ENCODE measurements around the gene MED28. TPM values are rescaled to one million over a fixed set of nuclear protein-coding genes. Genes with fewer than 3 reads are reported as not detected.

The MED28 gene
- total RNA-seq, 2 experiments from 2014 or later = 50.5 to 64.7 TPM

DNA sequence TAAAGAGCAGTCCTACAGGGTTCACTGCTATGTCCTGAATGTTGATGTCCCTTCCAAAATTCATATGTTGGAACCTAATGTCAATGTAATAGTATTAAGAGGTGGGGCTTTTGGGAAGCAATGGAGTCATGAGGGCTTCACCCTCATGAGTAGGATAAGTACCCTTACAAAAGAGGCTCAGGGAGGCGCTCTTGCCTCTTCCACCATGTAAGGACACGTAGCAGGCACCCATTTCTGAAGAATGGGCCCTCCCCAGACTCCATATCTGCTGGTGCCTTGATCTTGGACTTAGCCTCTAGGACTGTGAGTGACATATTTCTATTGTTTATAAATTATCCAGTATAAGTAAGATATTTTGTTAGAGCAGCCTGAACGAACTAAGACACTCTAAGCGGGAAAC lies 15.8 kb downstream of the MED28 start:
- Histone ChIP-seq H3K9me3 (ENCODE audit: control insufficient read depth in 1 of 2, insufficient read depth in 1 of 2, low read length in 2 of 2) (no peaks in the 10 kb centered on the region), H3K27me3 (ENCODE audit: control insufficient read depth in 1 of 2, insufficient read depth in 2 of 2, low read length in 2 of 2) (no peaks in the 10 kb centered on the region), H3K4me3 (ENCODE audit: low read length) (no peak overlapping the region), H3K36me3 (ENCODE audit: insufficient read depth, low read length) (peaks cover 94% of the 10 kb centered on the region), H3K27ac (ENCODE audit: low read depth in 1 of 2, low read length in 2 of 2) (no peak overlapping the region), H3K4me1 (ENCODE audit: insufficient read depth, low read length) (no peaks in the 10 kb centered on the region)
- ATAC-seq (ENCODE audit: poor library complexity) (no peak), DNase-seq (no peak)
- intact Hi-C loops (cut with DNase I, micrococcal nuclease) = loop anchor here in 1 of 2 experiments (10.0 kb wide), 1 partner anchor 285 kb away; no protein-coding TSS in a partner anchor
- Mint-ChIP-seq H3K27me3 (no peaks in the 10 kb centered on the region), H3K9me3 (no peaks in the 10 kb centered on the region), H3K36me3 (ENCODE audit: low read depth) (peaks cover 93% of the 10 kb centered on the region), H3K4me1 (ENCODE audit: low read depth) (peaks cover 5% of the 10 kb centered on the region), H3K27ac (no peak overlapping the region), H3K4me3 (no peak overlapping the region)
- TF ChIP-seq, protein P1, sequence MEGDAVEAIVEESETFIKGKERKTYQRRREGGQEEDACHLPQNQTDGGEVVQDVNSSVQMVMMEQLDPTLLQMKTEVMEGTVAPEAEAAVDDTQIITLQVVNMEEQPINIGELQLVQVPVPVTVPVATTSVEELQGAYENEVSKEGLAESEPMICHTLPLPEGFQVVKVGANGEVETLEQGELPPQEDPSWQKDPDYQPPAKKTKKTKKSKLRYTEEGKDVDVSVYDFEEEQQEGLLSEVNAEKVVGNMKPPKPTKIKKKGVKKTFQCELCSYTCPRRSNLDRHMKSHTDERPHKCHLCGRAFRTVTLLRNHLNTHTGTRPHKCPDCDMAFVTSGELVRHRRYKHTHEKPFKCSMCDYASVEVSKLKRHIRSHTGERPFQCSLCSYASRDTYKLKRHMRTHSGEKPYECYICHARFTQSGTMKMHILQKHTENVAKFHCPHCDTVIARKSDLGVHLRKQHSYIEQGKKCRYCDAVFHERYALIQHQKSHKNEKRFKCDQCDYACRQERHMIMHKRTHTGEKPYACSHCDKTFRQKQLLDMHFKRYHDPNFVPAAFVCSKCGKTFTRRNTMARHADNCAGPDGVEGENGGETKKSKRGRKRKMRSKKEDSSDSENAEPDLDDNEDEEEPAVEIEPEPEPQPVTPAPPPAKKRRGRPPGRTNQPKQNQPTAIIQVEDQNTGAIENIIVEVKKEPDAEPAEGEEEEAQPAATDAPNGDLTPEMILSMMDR (IDR thresholded peaks at IDR 0.05) = no peak
- ChIA-PET CTCF (no interaction called here), POLR2A (no interaction called here)

DNA sequence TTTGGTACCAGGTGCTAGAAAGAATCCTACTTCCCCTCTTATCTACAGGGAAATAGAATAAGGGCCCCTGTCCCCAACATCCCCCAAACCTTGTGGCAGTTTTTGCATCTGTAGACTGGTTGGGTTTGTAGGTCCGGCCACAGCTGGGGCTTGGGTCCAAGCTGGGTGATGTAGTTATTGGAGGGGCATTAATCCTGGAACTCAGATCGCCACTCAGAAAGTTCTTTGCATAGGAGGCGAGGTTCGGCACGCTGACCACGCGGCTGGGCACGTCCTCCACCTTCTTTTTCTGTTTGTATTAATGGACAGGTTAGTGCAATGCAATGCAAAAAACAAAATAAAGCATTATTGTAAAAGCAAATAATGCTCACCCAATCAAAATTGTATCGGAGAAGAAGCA lies 19.2 kb downstream of the MED28 start:
- ChIA-PET CTCF (interaction anchor here (1.4 kb wide), 1 partner anchor 84 kb away, joined by 4 read pairs; no protein-coding TSS in a partner anchor), POLR2A (no interaction called here)
- intact Hi-C loops (cut with DNase I, micrococcal nuclease) = loop anchor here in 1 of 2 experiments (10.0 kb wide), 1 partner anchor 289 kb away; no protein-coding TSS in a partner anchor
- peaks cover 74% of the 10 kb centered on the region for H3K36me3 Mint-ChIP-seq (ENCODE audit: low read depth)
- H3K27me3 Mint-ChIP-seq = no peaks in the 10 kb centered on the region
- H3K4me3 ChIP-seq (ENCODE audit: low read length) = no peak overlapping the region
- DNase-seq (no peak), ATAC-seq (ENCODE audit: poor library complexity) (no peak)
- TF ChIP-seq, protein P1 (IDR thresholded peaks at IDR 0.05) = no peak
- no peaks in the 10 kb centered on the region for H3K9me3 Mint-ChIP-seq
- H3K27ac ChIP-seq (ENCODE audit: low read depth in 1 of 2, low read length in 2 of 2) = peak overlapping the region in 1 of 2 donors; percentile 32
- H3K4me1 ChIP-seq (ENCODE audit: insufficient read depth, low read length) = peaks cover 8% of the 10 kb centered on the region
- H3K9me3 ChIP-seq (ENCODE audit: control insufficient read depth in 1 of 2, insufficient read depth in 1 of 2, low read length in 2 of 2) = no peaks in the 10 kb centered on the region
- no peak overlapping the region for H3K27ac Mint-ChIP-seq
- H3K4me3 Mint-ChIP-seq = no peak overlapping the region
- H3K27me3 ChIP-seq (ENCODE audit: control insufficient read depth in 1 of 2, insufficient read depth in 2 of 2, low read length in 2 of 2) = no peaks in the 10 kb centered on the region
- H3K4me1 Mint-ChIP-seq (ENCODE audit: low read depth) = peaks cover 5% of the 10 kb centered on the region
- peaks cover 68% of the 10 kb centered on the region for H3K36me3 ChIP-seq (ENCODE audit: insufficient read depth, low read length)

DNA sequence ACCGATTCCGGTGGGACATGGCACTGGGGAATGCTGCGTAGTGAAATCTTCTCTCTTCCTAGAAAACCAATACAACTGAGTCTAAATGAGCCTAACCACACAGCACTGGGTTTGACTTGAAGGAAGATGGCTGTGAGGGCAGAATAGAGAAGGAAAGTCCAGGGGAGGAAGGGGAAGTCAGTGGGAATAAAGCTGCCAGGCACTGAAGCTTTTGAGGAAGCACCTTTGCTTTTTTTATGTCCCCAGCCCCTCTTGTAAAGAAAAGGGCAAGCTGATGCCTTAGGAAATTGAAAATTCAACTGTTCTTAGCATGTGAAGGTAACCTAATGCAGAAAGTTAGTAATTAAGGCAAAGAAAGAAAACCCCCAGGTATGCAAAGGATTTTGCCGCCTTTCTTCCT lies 20.6 kb downstream of the MED28 start:
- Mint-ChIP-seq H3K27me3 (no peaks in the 10 kb centered on the region), H3K36me3 (ENCODE audit: low read depth) (peaks cover 60% of the 10 kb centered on the region), H3K4me3 (no peak overlapping the region), H3K9me3 (no peaks in the 10 kb centered on the region), H3K4me1 (ENCODE audit: low read depth) (peaks cover 5% of the 10 kb centered on the region), H3K27ac (no peak overlapping the region)
- DNase-seq = no peak
- intact Hi-C loops (cut with DNase I, micrococcal nuclease) = loop anchor here in 1 of 2 experiments (5.0 to 10.0 kb wide), 3 partner anchors 38 to 290 kb away; partner anchors contain the start of genes DCAF16 and NCAPG
- no peaks in the 10 kb centered on the region for H3K9me3 ChIP-seq (ENCODE audit: control insufficient read depth in 1 of 2, insufficient read depth in 1 of 2, low read length in 2 of 2)
- POLR2A ChIA-PET = no interaction called here
- H3K27ac ChIP-seq (ENCODE audit: low read depth in 1 of 2, low read length in 2 of 2) = no peak overlapping the region
- H3K4me3 ChIP-seq (ENCODE audit: low read length) = no peak overlapping the region
- H3K27me3 ChIP-seq (ENCODE audit: control insufficient read depth in 1 of 2, insufficient read depth in 2 of 2, low read length in 2 of 2) = no peaks in the 10 kb centered on the region
- H3K36me3 ChIP-seq (ENCODE audit: insufficient read depth, low read length) = peaks cover 54% of the 10 kb centered on the region
- TF ChIP-seq, protein P1 (IDR thresholded peaks at IDR 0.05) = no peak
- ATAC-seq (ENCODE audit: poor library complexity) = no peak
- CTCF ChIA-PET = interaction anchor here (1.5 to 2.4 kb wide), 2 partner anchors 21 to 57 kb away, joined by 3 to 7 read pairs; partner anchors contain the start of gene MED28
- H3K4me1 ChIP-seq (ENCODE audit: insufficient read depth, low read length) = peaks cover 8% of the 10 kb centered on the region
